ENCODE results near the gene PCID2. TPM values are rescaled to one million over a fixed set of nuclear protein-coding genes. Genes with fewer than 3 reads are reported as not detected.
A peak's percentile ranks its signal among the peaks of the same experiment; 100 is the strongest.

The PCID2 gene
- total RNA-seq, 4 donors from 2014 or later = 28.0 to 44.2 (median 40.3) TPM

DNA sequence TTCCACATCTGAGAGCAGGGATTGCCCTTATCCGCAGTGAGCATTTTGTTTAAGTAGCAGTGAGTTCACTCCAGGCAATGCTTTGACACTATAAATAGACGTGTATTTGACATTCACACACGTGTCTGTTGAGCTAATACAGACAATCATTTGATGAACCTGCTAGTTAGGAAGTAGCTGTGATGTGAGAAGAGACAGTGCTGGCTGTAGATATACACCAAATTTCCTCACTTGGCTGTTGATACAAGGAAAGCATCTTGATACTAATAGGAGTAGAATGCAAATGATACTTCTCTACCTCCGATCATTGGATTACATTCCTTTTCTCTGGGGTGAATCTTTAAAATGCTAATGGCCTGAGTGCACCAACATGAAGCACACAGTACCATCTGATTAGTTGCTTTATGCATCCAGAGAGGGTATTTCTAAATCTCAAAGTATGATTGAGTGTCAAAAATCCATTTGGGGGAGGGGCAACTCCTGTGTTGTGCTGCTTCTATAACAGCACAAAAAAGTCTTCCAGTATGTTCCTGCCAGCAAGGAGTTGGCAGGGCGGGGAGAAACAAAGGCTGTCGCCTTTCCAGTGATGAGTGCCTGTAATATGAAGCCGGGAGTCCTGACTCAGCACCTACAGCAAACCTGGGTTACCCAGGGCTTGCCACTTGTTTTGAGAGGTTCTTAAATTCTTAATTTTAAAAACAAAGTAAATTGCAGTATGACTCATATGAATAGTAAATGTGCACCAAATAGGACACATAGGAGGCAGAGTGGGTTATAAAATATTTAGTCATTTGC is 8.0 kb upstream of the PCID2 start:
- WGBS, 2 donors = 25% methylated on average over 7 of the region's 7 CpGs
- TF ChIP-seq, protein P1, sequence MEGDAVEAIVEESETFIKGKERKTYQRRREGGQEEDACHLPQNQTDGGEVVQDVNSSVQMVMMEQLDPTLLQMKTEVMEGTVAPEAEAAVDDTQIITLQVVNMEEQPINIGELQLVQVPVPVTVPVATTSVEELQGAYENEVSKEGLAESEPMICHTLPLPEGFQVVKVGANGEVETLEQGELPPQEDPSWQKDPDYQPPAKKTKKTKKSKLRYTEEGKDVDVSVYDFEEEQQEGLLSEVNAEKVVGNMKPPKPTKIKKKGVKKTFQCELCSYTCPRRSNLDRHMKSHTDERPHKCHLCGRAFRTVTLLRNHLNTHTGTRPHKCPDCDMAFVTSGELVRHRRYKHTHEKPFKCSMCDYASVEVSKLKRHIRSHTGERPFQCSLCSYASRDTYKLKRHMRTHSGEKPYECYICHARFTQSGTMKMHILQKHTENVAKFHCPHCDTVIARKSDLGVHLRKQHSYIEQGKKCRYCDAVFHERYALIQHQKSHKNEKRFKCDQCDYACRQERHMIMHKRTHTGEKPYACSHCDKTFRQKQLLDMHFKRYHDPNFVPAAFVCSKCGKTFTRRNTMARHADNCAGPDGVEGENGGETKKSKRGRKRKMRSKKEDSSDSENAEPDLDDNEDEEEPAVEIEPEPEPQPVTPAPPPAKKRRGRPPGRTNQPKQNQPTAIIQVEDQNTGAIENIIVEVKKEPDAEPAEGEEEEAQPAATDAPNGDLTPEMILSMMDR (IDR thresholded peaks at IDR 0.05) = no peak
- no peak for TF ChIP-seq POLR2A (IDR thresholded peaks at IDR 0.05)
- H3K4me3 ChIP-seq (ENCODE audit: low read depth, poor library complexity, severe bottlenecking) = no peak overlapping the region
- no peak for DNase-seq (ENCODE audit: low spot score in 2 of 2)
- intact Hi-C loops (cut with DNase I; ENCODE audit: low total_unique reads) = no loop called here

- DNase-seq (ENCODE audit: low spot score in 2 of 2) = no peak
- WGBS, 2 donors = 98% methylated on average over 10 of the region's 10 CpGs
- intact Hi-C loops (cut with DNase I; ENCODE audit: low total_unique reads) = no loop called here
- H3K4me3 ChIP-seq (ENCODE audit: low read depth, poor library complexity, severe bottlenecking) = no peak overlapping the region
- no peak for TF ChIP-seq POLR2A (IDR thresholded peaks at IDR 0.05)
- TF ChIP-seq, protein P1 (IDR thresholded peaks at IDR 0.05) = no peak
These were observed 3.3 kb upstream of the PCID2 start for GRCh38 chr13:113211774-113212173.

- DNase-seq (ENCODE audit: low spot score in 2 of 2) = no peak
- intact Hi-C loops (cut with DNase I; ENCODE audit: low total_unique reads) = no loop called here
- 83 to 88% methylated on average over 6 of the region's 6 CpGs for WGBS, 2 donors
- TF ChIP-seq, protein P1 (IDR thresholded peaks at IDR 0.05) = no peak
- TF ChIP-seq POLR2A (IDR thresholded peaks at IDR 0.05) = no peak
- H3K4me3 ChIP-seq (ENCODE audit: low read depth, poor library complexity, severe bottlenecking) = no peak overlapping the region
These were observed 2.4 kb upstream of the PCID2 start for GRCh38 chr13:113210833-113211232.

- DNase-seq (ENCODE audit: low spot score in 2 of 2) = peak; percentile 43 to 93
- 0% methylated on average over 27 to 32 of the region's 67 CpGs for WGBS, 2 donors
- TF ChIP-seq POLR2A (IDR thresholded peaks at IDR 0.05) = no peak
- TF ChIP-seq, protein P1 (IDR thresholded peaks at IDR 0.05) = no peak
- peak overlapping the region; percentile 74 for H3K4me3 ChIP-seq (ENCODE audit: low read depth, poor library complexity, severe bottlenecking)
- intact Hi-C loops (cut with DNase I; ENCODE audit: low total_unique reads) = loop anchor here (10.0 kb wide), 1 partner anchor 155 kb away; the partner anchor contains the start of gene GRTP1
These were observed 1.4 kb upstream of the PCID2 start for GRCh38 chr13:113209759-113210421.

DNA sequence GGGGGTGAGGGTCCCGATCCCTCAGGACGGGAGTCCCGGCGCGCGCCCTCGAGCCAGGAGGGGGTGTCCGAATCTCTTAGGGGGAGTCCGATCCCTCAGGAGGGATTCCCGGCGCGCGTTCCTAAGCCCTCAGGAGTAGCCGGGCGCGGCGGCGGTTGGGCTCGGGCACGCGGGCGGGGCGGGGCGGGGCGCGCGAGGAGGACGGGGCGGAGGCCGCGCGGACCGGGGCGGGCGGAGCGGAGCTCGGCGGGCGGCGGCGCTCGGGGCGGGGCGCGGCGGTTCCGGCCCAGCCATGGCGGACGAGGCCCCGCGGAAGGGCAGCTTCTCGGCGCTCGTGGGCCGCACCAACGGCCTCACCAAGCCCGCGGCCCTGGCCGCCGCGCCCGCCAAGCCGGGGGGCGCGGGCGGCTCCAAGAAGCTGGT is 878 bp upstream of the PCID2 start, which contains the start of gene CUL4A:
CUL4A (plus strand) TSS at position 278 of the 423 bp plus-strand sequence; CDS start at position 293, 15 bp downstream.
- peak within 1 kb of the TSS; percentile 93 for H3K4me3 ChIP-seq (ENCODE audit: low read depth, poor library complexity, severe bottlenecking)
- 0% methylated on average over 2 to 33 of the region's 66 CpGs for WGBS, 2 donors
- intact Hi-C loops (cut with DNase I; ENCODE audit: low total_unique reads) = loop anchor here (10.0 kb wide), 1 partner anchor 155 kb away; the partner anchor contains the start of gene GRTP1
- peak; percentile 72 to 96 for DNase-seq (ENCODE audit: low spot score in 2 of 2)
- TF ChIP-seq POLR2A (IDR thresholded peaks at IDR 0.05) = no peak
- TF ChIP-seq, protein P1 (IDR thresholded peaks at IDR 0.05) = no peak

Data from lower leg skin (tissue), 4 donors.